Nucleus accumbens (tissue), 56 donors: ENCODE data around the gene MADD.

Experiments used
- DNase-seq, 56 donors: peaks; one replicate each; lab custom pipeline; 2025; lab: John Stamatoyannopoulos, UW

MADD gene

GRCh38 chr11:47353978-47354774 lies 84.2 kb downstream of the MADD start:
- DNase-seq, result no peak

GRCh38 chr11:47354913-47355282 lies 85.0 kb downstream of the MADD start:
- DNase-seq, result peak in 3 of 56 donors; percentile 49 to 61 (median 52)

- peak; percentile 40 to 96 (median 81) for DNase-seq
Measured at GRCh38 chr11:47355283-47356128, 85.6 kb downstream of the MADD start.

GRCh38 chr11:47356129-47356997 lies 86.4 kb downstream of the MADD start:
- no peak for DNase-seq

- no peak for DNase-seq
Measured at GRCh38 chr11:47356998-47357329, 87.0 kb downstream of the MADD start.

- DNase-seq, result no peak
Measured at GRCh38 chr11:47357985-47358730, 88.2 kb downstream of the MADD start.

GRCh38 chr11:47358731-47359051 lies 88.8 kb downstream of the MADD start:
- no peak for DNase-seq

GRCh38 chr11:47359162-47359561 lies 89.2 kb downstream of the MADD start:
- DNase-seq, result no peak

- DNase-seq, result no peak
Measured at GRCh38 chr11:47359586-47359985, 89.7 kb downstream of the MADD start.

- no peak for DNase-seq
Measured at GRCh38 chr11:47360341-47360740, 90.4 kb downstream of the MADD start.

- DNase-seq, result no peak
Measured at GRCh38 chr11:47361419-47361818, 91.5 kb downstream of the MADD start.

- DNase-seq, result no peak
Measured at GRCh38 chr11:47366020-47366490, 96.1 kb downstream of the MADD start.

- no peak for DNase-seq
Measured at GRCh38 chr11:47369676-47370075, 99.7 kb downstream of the MADD start.

GRCh38 chr11:47372422-47372821 lies 102.5 kb downstream of the MADD start:
- no peak for DNase-seq

GRCh38 chr11:47373876-47374719 lies 104.2 kb downstream of the MADD start:
- DNase-seq, result peak in 50 of 56 donors; percentile 14 to 87 (median 52)

GRCh38 chr11:47374720-47375019 lies 104.7 kb downstream of the MADD start:
- DNase-seq, result no peak

- no peak for DNase-seq
Measured at GRCh38 chr11:47375020-47375419, 105.1 kb downstream of the MADD start.

GRCh38 chr11:47375546-47376085 lies 105.7 kb downstream of the MADD start:
- DNase-seq, result no peak

GRCh38 chr11:47376107-47376524 lies 106.2 kb downstream of the MADD start:
- no peak for DNase-seq
